Measurements from ENCODE around the gene FYB1. TPM values are rescaled to one million over a fixed set of nuclear protein-coding genes. Genes with fewer than 3 reads are reported as not detected.

The FYB1 gene
- total RNA-seq, 1 donor from 2014 or later = not detected

- TF ChIP-seq, protein P1, sequence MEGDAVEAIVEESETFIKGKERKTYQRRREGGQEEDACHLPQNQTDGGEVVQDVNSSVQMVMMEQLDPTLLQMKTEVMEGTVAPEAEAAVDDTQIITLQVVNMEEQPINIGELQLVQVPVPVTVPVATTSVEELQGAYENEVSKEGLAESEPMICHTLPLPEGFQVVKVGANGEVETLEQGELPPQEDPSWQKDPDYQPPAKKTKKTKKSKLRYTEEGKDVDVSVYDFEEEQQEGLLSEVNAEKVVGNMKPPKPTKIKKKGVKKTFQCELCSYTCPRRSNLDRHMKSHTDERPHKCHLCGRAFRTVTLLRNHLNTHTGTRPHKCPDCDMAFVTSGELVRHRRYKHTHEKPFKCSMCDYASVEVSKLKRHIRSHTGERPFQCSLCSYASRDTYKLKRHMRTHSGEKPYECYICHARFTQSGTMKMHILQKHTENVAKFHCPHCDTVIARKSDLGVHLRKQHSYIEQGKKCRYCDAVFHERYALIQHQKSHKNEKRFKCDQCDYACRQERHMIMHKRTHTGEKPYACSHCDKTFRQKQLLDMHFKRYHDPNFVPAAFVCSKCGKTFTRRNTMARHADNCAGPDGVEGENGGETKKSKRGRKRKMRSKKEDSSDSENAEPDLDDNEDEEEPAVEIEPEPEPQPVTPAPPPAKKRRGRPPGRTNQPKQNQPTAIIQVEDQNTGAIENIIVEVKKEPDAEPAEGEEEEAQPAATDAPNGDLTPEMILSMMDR (conservative IDR thresholded peaks at IDR 0.05) = peak; percentile 63
- Mint-ChIP-seq H3K4me1 (peaks cover 6% of the 10 kb centered on the region), H3K27ac (ENCODE audit: unreplicated experiment) (no peak overlapping the region), H3K36me3 (ENCODE audit: low read depth) (no peaks in the 10 kb centered on the region), H3K27me3 (ENCODE audit: low read depth) (no peaks in the 10 kb centered on the region), H3K4me3 (no peak overlapping the region), H3K9me3 (no peaks in the 10 kb centered on the region)
- no peak for DNase-seq (ENCODE audit: low read depth, low spot score)
These were observed 70.3 kb downstream of the FYB1 start for GRCh38 chr5:39148983-39149534.

DNA sequence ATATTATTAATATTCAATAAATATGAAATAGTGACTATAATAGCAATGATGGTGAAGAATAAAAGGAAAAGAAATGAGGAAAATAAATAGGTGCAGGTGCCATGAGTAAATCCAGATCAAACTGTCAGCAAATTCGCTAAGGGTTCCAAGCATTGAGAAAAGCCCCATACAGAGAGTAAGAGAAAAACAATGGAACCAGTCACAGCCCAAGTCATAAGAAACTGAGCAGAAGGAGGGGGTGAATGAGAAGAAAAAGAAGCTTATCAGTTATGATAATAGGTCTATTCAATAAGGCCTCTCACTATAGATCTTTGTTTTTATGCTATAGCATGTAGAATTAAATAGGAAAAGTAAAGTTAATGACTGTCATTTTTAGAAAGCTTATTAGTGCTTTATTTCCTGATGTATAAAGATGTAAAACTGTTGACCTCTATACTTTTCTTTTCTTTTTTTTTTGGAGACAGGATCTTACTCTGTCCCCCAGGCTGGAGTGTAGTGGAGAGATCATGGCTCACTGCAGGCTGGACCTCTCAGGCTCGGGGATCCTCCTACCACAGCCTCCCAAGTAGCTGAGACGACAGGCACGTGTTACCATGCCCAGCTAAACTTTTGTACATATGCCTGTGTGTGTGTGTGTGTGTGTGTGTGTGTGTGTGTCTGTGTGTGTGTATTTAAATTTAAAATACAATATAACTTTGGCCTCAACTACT, 72.4 kb downstream of the FYB1 start:
- TF ChIP-seq, protein P1 (conservative IDR thresholded peaks at IDR 0.05) = no peak
- H3K4me3 Mint-ChIP-seq = no peak overlapping the region
- no peaks in the 10 kb centered on the region for H3K36me3 Mint-ChIP-seq (ENCODE audit: low read depth)
- DNase-seq (ENCODE audit: low read depth, low spot score) = no peak
- no peaks in the 10 kb centered on the region for H3K27me3 Mint-ChIP-seq (ENCODE audit: low read depth)
- H3K4me1 Mint-ChIP-seq = peaks cover 6% of the 10 kb centered on the region
- no peak overlapping the region for H3K27ac Mint-ChIP-seq (ENCODE audit: unreplicated experiment)
- H3K9me3 Mint-ChIP-seq = no peaks in the 10 kb centered on the region

DNA sequence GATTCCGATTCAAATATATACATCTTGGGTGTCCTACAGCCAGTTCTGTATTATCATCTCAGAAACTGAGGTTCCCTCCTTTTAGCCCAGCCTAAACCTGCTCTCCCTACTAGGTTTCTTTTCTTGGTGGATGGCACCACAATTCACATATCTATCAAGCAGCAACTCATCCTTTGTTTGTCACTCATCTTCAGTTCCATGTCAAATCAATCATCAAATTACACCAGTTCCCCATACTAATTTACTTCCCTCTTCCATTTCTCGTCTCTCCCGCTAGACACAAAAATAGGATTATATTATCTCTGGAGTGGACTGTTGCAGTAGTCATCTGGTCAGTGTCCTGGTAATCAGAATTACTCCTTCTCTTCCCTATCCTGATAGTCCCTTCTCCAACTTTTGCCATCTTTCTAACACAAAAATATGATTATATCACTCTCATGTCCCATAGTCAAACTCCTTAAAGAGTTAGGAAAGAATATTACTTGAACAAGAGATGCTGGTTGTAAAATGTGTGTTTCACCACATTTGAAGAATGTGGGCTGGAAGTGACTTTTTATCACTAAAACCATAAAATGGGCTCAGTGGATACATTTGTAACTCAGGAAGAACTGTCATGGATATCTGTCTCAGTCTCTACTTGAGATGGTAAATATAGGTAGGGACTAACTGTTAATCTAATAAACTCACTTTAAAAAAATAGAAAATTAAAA, 76.1 kb downstream of the FYB1 start:
- Mint-ChIP-seq H3K27me3 (ENCODE audit: low read depth) (no peaks in the 10 kb centered on the region), H3K4me3 (no peak overlapping the region), H3K27ac (ENCODE audit: unreplicated experiment) (no peak overlapping the region), H3K36me3 (ENCODE audit: low read depth) (no peaks in the 10 kb centered on the region), H3K9me3 (no peaks in the 10 kb centered on the region), H3K4me1 (peaks cover 6% of the 10 kb centered on the region)
- no peak for DNase-seq (ENCODE audit: low read depth, low spot score)
- TF ChIP-seq, protein P1 (conservative IDR thresholded peaks at IDR 0.05) = no peak

- Mint-ChIP-seq H3K27ac (ENCODE audit: unreplicated experiment) (no peak overlapping the region), H3K4me1 (no peaks in the 10 kb centered on the region), H3K27me3 (ENCODE audit: low read depth) (no peaks in the 10 kb centered on the region), H3K4me3 (no peak overlapping the region), H3K36me3 (ENCODE audit: low read depth) (no peaks in the 10 kb centered on the region), H3K9me3 (no peaks in the 10 kb centered on the region)
- TF ChIP-seq, protein P1 (conservative IDR thresholded peaks at IDR 0.05) = no peak
- DNase-seq (ENCODE audit: low read depth, low spot score) = no peak
These were observed 78.7 kb downstream of the FYB1 start for GRCh38 chr5:39140558-39141168.

- TF ChIP-seq, protein P1 (conservative IDR thresholded peaks at IDR 0.05) = no peak
- H3K9me3 Mint-ChIP-seq = no peaks in the 10 kb centered on the region
- H3K4me1 Mint-ChIP-seq = no peaks in the 10 kb centered on the region
- no peak for DNase-seq (ENCODE audit: low read depth, low spot score)
- H3K27me3 Mint-ChIP-seq (ENCODE audit: low read depth) = no peaks in the 10 kb centered on the region
- no peak overlapping the region for H3K4me3 Mint-ChIP-seq
- H3K27ac Mint-ChIP-seq (ENCODE audit: unreplicated experiment) = no peak overlapping the region
- no peaks in the 10 kb centered on the region for H3K36me3 Mint-ChIP-seq (ENCODE audit: low read depth)
These were observed 80.5 kb downstream of the FYB1 start for GRCh38 chr5:39138892-39139291.
